ENCODE measurements around the gene DDAH2.

- TF ChIP-seq POLR2A (IDR thresholded peaks at IDR 0.05) (no peak), POLR2AphosphoS5 (IDR thresholded peaks at IDR 0.05; ENCODE audit: insufficient read depth in 1 of 2, low read depth in 1 of 2) (no peak), CTCF (IDR thresholded peaks at IDR 0.05) (no peak)
These were observed 33.9 kb upstream of the DDAH2 start for GRCh38 chr6:31762878-31763618.

Measured in vagina (tissue), 2 donors.